IPS-15b (cell line): ENCODE measurements around the gene YKT6.

Source experiments
- H3K27me3 ChIP-seq: one replicate; pipeline ENCODE4 v1.6.1; 2013; ENCODE audit warnings: low read length; ENCODE audit not compliant: control insufficient read depth, insufficient read depth
- H3K36me3 ChIP-seq: one replicate; pipeline ENCODE4 v1.6.1; 2013; ENCODE audit warnings: low read length; ENCODE audit not compliant: control insufficient read depth, insufficient read depth
- H3K4me1 ChIP-seq: one replicate; pipeline ENCODE4 v1.6.1; 2013; ENCODE audit warnings: mild to moderate bottlenecking, low read length; ENCODE audit not compliant: control insufficient read depth, insufficient read depth
- H3K4me3 ChIP-seq: one replicate; pipeline ENCODE4 v1.5.1; 2013; ENCODE audit warnings: low read depth, low read length
- H3K9ac ChIP-seq: one replicate; pipeline ENCODE4 v1.6.1; 2013; ENCODE audit warnings: low read depth, mild to moderate bottlenecking, low read length
- H3K9me3 ChIP-seq: one replicate; pipeline ENCODE4 v1.6.1; 2013; ENCODE audit warnings: mild to moderate bottlenecking, low read length; ENCODE audit not compliant: control insufficient read depth, insufficient read depth

YKT6 gene

DNA sequence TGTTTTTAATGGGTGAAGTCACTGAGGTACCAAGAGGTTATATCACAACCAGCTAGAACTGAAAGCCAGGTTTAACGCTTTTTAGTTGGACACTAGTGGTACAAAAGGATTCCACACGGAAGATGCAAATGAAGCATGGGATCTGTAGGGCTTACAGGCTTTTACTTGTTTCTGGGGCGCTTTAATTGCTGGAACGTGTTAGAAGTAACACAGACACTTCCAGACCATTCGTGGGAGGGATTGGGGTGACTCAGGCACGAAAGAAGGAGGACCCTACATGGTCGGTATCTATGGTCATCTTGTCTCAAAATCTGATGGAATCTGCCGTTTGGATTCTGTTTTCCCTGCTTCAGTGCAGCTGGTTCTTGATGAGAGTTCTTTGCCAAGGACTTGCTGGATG is 1.0 kb downstream of the YKT6 start:
- Histone ChIP-seq H3K4me1 (no peaks in the 10 kb centered on the region), H3K36me3 (peaks cover 14% of the 10 kb centered on the region), H3K9me3 (no peaks in the 10 kb centered on the region), H3K4me3 (peak overlapping the region; percentile 94), H3K27me3 (no peaks in the 10 kb centered on the region), H3K9ac (peak overlapping the region; percentile 74)

DNA sequence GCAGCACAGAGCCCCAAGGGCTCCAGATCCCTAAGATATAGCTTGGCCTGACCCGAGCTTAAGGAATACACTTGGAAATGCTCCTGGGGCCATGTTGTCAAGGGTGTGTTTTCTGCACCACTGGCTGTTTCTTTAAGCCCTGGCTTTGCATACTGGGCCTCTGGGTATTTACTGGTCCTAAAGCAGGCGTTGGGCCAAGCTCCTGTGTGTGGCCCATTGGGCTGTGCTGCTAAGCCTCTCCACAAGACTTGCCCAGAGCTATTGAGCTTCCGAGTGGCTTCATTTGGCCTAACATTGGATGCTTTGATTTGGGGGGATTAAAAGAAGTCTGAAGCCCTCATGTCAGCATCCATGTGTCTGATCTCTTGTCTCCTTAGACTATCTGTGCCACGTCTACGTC is 5.2 kb downstream of the YKT6 start:
- no peaks in the 10 kb centered on the region for H3K9me3 ChIP-seq
- no peaks in the 10 kb centered on the region for H3K27me3 ChIP-seq
- peaks cover 41% of the 10 kb centered on the region for H3K36me3 ChIP-seq
- H3K4me3 ChIP-seq, result no peak overlapping the region
- H3K9ac ChIP-seq, result no peak overlapping the region
- H3K4me1 ChIP-seq, result no peaks in the 10 kb centered on the region

DNA sequence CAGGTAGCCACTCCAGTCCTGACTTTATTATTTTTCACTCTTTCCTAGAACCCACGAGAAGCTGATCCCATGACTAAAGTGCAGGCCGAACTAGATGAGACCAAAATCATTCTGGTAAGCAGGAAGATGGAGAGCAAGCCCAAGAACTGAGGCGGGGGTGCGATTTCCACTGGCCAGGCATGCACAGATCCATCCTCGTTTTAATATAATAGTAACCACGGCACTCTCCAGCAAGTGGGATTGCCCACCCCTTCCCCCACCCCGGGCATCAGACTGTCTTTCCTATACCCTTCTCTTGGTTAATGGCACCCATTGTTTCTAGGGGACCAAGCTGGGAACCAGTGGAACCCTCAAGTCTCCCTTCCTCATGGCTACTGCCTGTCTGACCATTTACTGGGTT is 7.3 kb downstream of the YKT6 start:
- peaks cover 53% of the 10 kb centered on the region for H3K36me3 ChIP-seq
- no peaks in the 10 kb centered on the region for H3K27me3 ChIP-seq
- H3K9ac ChIP-seq, result no peak overlapping the region
- no peaks in the 10 kb centered on the region for H3K9me3 ChIP-seq
- no peaks in the 10 kb centered on the region for H3K4me1 ChIP-seq
- no peak overlapping the region for H3K4me3 ChIP-seq

DNA sequence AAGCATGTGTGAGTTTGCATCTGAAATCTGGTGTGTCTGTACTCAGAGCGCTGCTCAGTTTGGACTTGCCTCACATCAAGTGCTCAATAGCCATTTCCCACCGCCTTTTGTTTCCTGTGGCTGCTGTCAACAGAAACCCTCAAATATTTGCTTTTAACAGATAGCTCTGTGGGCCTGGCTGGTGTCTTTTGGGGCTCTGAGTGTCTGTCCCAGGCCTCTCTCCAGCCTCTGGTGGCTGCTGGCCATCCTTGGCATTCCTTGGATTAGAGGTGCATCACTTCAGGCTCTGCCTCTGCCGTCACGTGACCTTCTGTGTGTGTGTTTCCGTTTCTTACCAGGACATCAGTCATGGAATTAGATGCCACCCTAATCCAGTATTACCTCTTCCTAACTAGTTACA is 9.3 kb downstream of the YKT6 start:
- Histone ChIP-seq H3K9me3 (no peaks in the 10 kb centered on the region), H3K36me3 (peaks cover 54% of the 10 kb centered on the region), H3K9ac (no peak overlapping the region), H3K27me3 (no peaks in the 10 kb centered on the region), H3K4me1 (peaks cover 8% of the 10 kb centered on the region), H3K4me3 (no peak overlapping the region)

DNA sequence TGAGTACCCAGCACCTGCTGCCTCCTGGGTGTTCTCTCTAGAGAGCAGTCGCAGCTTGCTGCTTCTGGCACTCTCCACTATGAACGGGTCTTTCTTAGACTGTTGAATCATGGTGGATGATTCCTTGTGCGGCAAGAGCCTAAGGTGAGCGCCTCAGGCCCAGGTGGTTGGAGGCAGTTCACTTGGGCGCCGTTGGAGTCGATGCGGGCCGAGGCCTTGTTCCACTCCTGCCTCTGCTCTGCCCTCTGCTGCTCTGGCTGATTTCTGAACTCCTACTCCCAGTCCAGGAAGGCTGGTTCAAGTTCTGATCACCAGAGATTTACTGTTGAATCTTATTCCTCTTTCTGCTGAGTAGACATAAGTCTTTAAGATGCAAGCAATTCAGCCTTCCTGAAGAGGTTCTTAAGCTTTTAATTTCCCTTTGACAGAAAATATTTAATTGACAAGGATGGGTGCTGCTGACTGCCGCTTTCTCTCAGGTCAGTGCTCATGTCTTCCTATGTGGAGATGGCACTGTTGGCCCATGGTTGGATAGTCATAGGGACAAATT is 10.4 kb downstream of the YKT6 start:
- H3K27me3 ChIP-seq, result no peaks in the 10 kb centered on the region
- H3K9me3 ChIP-seq, result no peaks in the 10 kb centered on the region
- H3K36me3 ChIP-seq, result peaks cover 45% of the 10 kb centered on the region
- H3K4me1 ChIP-seq, result peaks cover 8% of the 10 kb centered on the region
- H3K9ac ChIP-seq, result no peak overlapping the region
- no peak overlapping the region for H3K4me3 ChIP-seq

DNA sequence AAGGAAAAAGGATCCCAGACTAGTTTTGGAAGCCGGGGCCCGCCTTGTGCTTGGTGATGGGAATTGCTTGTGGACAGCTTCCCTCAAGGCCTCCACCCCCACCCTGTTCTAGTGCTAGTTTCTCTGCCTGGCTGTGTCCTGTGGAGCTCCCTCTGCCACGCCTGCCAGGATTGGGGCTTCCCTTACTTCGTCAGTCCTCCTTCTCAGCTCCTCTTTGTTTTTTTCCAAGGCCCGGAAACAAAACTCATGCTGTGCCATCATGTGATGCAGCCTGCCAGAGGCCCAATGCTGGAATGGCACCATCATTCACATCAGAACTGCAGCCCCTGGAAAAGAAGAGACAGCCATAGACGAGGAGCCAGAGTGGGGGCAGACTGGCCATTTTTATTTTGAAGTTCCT is 11.2 kb downstream of the YKT6 start:
- no peaks in the 10 kb centered on the region for H3K27me3 ChIP-seq
- no peak overlapping the region for H3K4me3 ChIP-seq
- H3K36me3 ChIP-seq, result peaks cover 40% of the 10 kb centered on the region
- no peaks in the 10 kb centered on the region for H3K9me3 ChIP-seq
- peaks cover 8% of the 10 kb centered on the region for H3K4me1 ChIP-seq
- H3K9ac ChIP-seq, result no peak overlapping the region

DNA sequence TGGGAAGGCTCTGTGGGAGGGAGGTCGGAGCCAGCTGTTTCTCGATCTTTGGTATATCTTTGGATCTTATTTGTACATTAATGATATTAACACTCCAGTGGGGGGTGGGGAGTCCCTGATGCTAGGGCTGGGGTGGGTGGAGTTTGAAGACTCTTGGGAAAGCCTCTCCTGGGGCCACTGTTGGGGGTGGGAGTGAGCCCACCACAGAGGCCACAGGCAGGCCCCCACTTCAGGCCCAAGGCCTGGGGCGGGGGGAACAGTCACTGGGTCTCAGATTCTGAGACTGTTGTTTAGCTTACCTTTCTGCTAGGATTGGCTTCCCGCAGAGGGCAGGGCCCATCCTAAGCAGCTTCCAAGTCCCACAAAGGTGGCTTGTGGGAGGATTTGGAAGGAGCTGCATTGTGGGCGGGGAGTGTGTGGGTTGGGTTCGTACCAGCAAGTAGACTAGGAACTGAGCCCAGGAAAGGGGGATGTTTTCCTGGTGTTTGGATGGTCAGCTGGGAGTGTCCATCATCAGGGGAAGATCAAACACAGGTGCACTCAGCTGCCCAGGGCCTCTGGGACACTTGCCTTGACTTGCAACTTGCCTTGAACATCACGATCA is 11.9 kb downstream of the YKT6 start:
- Histone ChIP-seq H3K4me3 (no peak overlapping the region), H3K36me3 (peaks cover 36% of the 10 kb centered on the region), H3K27me3 (no peaks in the 10 kb centered on the region), H3K9me3 (no peaks in the 10 kb centered on the region), H3K9ac (no peak overlapping the region), H3K4me1 (peaks cover 8% of the 10 kb centered on the region)

DNA sequence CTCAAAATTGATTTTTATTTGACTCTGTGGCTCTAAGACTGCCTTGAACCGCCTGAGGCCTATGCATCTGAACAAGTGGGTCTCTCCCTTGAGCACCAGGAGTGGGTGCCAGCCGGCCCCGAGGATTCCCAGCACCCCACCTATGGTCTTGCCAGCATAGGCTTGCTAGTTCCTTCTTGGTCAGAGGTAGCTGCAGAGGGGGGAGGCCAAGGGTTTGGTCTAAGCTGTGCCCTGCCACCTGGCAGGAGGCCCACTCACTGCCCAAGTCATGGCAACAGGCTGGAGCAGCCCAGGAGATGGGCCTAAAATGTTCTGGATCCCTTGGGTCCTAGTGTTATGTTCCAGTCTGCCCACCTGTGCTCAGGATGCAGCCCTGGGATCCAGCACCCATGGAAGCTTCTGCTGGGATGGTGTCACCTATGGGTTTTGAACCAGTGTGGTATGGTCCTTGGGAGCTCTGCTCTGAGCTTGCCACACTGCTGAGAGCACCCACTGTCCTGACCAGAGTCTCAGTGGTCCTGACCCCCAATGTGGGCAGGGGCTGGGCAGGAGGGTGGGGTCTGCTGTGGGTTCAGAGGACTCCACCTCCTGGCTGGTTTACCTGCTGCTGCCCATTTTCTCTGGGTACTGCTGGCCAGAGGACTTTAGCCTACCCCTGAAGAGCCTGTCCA is 12.6 kb downstream of the YKT6 start:
- peaks cover 32% of the 10 kb centered on the region for H3K36me3 ChIP-seq
- H3K9ac ChIP-seq, result no peak overlapping the region
- H3K4me1 ChIP-seq, result peaks cover 8% of the 10 kb centered on the region
- no peaks in the 10 kb centered on the region for H3K9me3 ChIP-seq
- H3K4me3 ChIP-seq, result no peak overlapping the region
- H3K27me3 ChIP-seq, result no peaks in the 10 kb centered on the region

DNA sequence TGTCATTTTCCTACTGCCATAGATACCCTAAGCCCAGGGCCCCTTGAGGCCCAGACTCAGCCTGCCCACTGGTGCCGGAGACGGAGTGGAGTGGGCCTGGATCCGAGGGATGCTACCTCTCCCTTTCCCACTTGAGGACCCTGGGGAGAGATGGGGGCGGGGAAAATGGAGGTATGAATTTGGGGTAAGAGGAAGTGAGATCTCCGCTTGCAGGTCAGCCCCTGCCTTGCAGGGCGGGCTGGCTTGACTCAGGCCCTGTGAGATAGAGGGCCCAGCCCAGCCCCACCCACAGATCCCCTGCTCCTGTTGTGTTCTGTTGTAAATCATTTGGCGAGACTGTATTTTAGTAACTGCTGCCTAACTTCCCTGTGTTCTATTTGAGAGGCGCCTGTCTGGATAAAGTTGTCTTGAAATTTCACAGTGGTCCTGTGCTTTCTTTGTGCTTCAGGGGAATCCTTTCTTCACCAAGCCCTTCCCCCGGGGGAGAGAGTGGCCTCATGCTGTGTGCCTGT is 13.2 kb downstream of the YKT6 start:
- Histone ChIP-seq H3K4me1 (peaks cover 12% of the 10 kb centered on the region), H3K36me3 (peaks cover 26% of the 10 kb centered on the region), H3K27me3 (no peaks in the 10 kb centered on the region), H3K9me3 (no peaks in the 10 kb centered on the region), H3K4me3 (no peak overlapping the region), H3K9ac (no peak overlapping the region)

DNA sequence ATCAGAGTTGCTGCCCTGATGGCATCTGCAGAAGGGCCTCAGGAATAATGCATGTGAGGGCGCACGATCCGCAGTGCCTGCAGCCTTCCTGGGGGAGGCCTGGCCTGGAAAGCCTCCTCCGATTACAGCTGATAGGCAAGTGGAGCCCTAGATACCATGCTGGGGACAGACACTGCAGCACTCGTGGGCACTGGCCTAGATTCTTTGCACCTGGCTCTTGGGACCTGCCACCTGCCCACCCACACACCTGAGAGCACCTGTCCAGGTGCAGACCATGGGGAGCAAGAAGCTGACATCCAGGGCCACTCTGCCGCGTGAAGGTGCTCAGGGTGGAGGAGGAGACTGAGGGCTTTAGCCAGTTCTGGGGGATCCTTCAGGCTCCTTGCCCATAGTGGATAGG is 14.8 kb downstream of the YKT6 start:
- Histone ChIP-seq H3K4me1 (peaks cover 12% of the 10 kb centered on the region), H3K9me3 (no peaks in the 10 kb centered on the region), H3K36me3 (peaks cover 18% of the 10 kb centered on the region), H3K9ac (no peak overlapping the region), H3K4me3 (no peak overlapping the region), H3K27me3 (no peaks in the 10 kb centered on the region)

DNA sequence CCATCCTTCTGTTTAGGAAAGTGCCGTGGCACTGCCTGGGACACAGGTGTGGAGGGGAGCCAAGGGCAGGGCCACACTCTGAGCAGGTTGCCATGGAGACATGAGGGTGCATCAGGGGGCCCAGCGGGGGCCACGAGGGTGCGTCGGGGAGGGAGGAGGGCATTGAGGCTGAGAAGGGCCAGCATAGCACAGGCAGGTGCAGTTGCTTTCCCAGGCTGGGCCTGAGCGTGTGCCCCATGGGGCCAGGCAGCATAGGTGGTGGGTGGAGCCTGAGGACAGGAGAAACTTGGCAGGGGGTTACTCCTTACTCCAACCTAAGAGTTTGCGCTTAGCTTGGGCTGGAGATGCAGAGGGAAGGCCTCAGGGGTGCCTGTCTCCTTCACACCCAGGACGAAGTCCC is 15.2 kb downstream of the YKT6 start:
- Histone ChIP-seq H3K36me3 (peaks cover 13% of the 10 kb centered on the region), H3K9ac (no peak overlapping the region), H3K4me1 (peaks cover 12% of the 10 kb centered on the region), H3K27me3 (no peaks in the 10 kb centered on the region), H3K9me3 (no peaks in the 10 kb centered on the region), H3K4me3 (no peak overlapping the region)
